ENCODE data around the gene TSPO2. TPM values are rescaled to one million over a fixed set of nuclear protein-coding genes. Genes with fewer than 3 reads are reported as not detected.

Gene TSPO2
- total RNA-seq, 1 donor from 2014 or later = not detected

DNA sequence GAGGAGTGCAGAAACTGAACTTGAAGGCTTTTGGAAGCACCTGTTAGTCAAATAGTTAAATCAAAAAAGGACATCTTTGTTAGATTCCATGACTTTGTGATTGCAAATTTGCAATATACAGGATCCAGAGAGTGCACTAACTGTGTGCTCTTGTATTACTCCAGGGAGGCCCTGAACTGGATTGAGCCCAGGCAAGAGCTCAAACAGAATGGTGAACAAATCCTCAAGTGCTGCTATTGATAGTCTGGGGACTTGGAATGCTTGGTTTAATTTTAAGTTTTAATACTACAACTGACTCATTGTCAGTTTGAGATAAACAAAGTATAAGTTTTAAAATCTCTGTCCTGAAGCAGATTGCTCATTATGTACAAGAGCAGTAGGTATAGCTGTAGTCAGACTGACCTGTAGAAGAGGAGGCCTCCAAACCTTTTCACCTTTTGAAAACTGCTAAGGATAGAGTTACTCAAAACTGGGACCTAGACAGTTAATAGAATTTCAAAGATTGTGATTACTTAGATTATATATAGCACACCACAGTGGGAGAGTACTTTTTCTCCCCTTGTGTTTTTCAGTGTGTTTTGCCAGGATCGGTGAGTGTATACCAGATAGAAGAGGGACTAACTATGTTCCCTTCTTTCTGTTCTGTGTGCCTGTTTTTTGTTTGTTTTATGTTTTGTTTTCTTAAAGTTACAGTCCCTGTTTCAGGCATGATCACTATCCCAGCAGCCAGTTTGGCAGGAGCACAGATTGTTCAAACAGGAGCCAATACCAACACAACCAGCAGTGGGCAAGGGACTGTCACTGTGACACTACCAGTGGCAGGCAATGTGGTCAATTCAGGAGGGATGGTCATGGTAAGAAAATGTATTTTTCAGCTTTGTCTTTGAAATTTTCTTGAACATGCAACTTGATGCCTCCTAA, 48.8 kb downstream of the TSPO2 start:
- Mint-ChIP-seq H3K27me3 (ENCODE audit: low read depth) (no peaks in the 10 kb centered on the region), H3K4me3 (no peak overlapping the region), H3K36me3 (peaks cover 47% of the 10 kb centered on the region), H3K27ac (peak overlapping the region; percentile 31), H3K9me3 (no peaks in the 10 kb centered on the region), H3K4me1 (no peaks in the 10 kb centered on the region)
- TF ChIP-seq, protein P1, sequence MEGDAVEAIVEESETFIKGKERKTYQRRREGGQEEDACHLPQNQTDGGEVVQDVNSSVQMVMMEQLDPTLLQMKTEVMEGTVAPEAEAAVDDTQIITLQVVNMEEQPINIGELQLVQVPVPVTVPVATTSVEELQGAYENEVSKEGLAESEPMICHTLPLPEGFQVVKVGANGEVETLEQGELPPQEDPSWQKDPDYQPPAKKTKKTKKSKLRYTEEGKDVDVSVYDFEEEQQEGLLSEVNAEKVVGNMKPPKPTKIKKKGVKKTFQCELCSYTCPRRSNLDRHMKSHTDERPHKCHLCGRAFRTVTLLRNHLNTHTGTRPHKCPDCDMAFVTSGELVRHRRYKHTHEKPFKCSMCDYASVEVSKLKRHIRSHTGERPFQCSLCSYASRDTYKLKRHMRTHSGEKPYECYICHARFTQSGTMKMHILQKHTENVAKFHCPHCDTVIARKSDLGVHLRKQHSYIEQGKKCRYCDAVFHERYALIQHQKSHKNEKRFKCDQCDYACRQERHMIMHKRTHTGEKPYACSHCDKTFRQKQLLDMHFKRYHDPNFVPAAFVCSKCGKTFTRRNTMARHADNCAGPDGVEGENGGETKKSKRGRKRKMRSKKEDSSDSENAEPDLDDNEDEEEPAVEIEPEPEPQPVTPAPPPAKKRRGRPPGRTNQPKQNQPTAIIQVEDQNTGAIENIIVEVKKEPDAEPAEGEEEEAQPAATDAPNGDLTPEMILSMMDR (IDR thresholded peaks at IDR 0.05; ENCODE audit: unreplicated experiment) = no peak
- no peak for DNase-seq (ENCODE audit: low spot score in 2 of 2, unreplicated experiment in 2 of 2)

DNA sequence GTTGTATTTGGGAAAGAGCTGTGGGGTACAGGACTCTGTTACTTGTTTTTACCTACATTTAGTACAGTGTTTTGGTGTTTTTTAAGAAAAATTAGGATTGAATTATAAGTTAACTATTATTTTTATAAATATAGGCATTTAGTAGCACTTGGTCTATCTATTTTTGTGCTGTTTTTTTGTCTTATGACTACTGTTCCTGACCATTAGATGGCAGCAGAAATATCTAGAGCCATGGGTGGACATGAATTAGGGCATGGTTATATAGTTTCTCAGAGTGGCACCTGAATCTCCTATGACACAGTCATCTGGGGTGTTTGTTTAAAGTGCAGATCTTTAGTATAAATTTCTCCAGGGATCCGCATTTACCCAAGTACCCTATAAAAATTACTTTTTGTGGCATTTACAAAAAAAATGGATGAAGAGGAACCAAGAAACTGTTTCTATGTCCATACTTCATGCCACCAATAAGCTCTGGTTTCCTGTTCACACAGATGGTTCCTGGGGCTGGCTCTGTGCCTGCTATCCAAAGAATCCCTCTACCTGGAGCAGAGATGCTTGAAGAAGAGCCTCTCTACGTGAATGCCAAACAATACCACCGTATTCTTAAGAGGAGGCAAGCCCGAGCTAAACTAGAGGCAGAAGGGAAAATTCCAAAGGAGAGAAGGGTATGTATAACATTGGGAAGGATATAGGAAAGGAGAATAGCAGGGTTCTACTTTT, 50.3 kb downstream of the TSPO2 start:
- Mint-ChIP-seq H3K27me3 (ENCODE audit: low read depth) (no peaks in the 10 kb centered on the region), H3K4me3 (no peak overlapping the region), H3K9me3 (no peaks in the 10 kb centered on the region), H3K27ac (no peak overlapping the region), H3K36me3 (peaks cover 51% of the 10 kb centered on the region), H3K4me1 (peaks cover 9% of the 10 kb centered on the region)
- TF ChIP-seq, protein P1 (IDR thresholded peaks at IDR 0.05; ENCODE audit: unreplicated experiment) = peak; percentile 20
- no peak for DNase-seq (ENCODE audit: low spot score in 2 of 2, unreplicated experiment in 2 of 2)

DNA sequence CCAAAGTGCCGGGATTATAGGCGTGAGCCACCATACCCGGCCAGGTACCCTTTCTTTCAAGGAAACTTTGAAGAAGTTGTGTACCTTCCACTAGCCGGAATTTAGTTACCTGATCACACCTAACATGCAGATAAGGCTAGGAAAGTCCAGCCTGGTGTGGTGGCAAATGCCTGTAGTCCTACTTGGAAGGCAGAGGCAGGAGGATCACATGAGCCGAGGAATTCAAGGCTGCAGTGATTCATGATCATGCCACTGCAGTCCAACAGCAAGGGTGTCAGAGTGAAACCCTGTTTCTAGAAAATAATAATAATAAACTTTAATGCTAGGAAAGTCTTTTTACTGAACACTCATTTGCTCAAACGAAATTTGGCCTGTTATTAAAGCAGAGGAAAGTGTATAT, 51.5 kb downstream of the TSPO2 start:
- H3K9me3 Mint-ChIP-seq = no peaks in the 10 kb centered on the region
- H3K27ac Mint-ChIP-seq = no peak overlapping the region
- DNase-seq (ENCODE audit: low spot score in 2 of 2, unreplicated experiment in 2 of 2) = no peak
- no peak overlapping the region for H3K4me3 Mint-ChIP-seq
- TF ChIP-seq, protein P1 (IDR thresholded peaks at IDR 0.05; ENCODE audit: unreplicated experiment) = no peak
- H3K36me3 Mint-ChIP-seq = peaks cover 53% of the 10 kb centered on the region
- H3K27me3 Mint-ChIP-seq (ENCODE audit: low read depth) = no peaks in the 10 kb centered on the region
- H3K4me1 Mint-ChIP-seq = peaks cover 15% of the 10 kb centered on the region

Other genes starting within 250 kb of the TSPO2 start
- gene UNC5CL, start 3.2 kb upstream of the TSPO2 start, total RNA-seq = 2.0 to 2.2 TPM (median 2.1 TPM) in 3 replicates
- gene APOBEC2, start 10.7 kb downstream of the TSPO2 start, total RNA-seq = 0.22 to 0.51 TPM (median 0.45 TPM) in 3 replicates
- 24.6 to 26.8 TPM (median 26.8 TPM) in 3 replicates for gene OARD1, start 29.9 kb downstream of the TSPO2 start, total RNA-seq
- 64.2 to 69.1 TPM (median 64.7 TPM) in 3 replicates for gene NFYA, start 30.5 kb downstream of the TSPO2 start, total RNA-seq
- gene TREML1, start 111.9 kb downstream of the TSPO2 start, total RNA-seq = not detected in 3 replicates
- not detected in 3 replicates for gene TREM2, start 120.6 kb downstream of the TSPO2 start, total RNA-seq
- not detected in 3 replicates for gene TREML2, start 158.7 kb downstream of the TSPO2 start, total RNA-seq
- not detected in 3 replicates for gene TREML4, start 185.9 kb downstream of the TSPO2 start, total RNA-seq
- 0.34 to 0.53 TPM in 2 of 3 replicates, not detected in the other for gene TREM1, start 244.2 kb downstream of the TSPO2 start, total RNA-seq